GM19025 (cell line): ENCODE measurements around the gene PYGO1.

Source experiments
- ATAC-seq: cut with Tn5 transposase; IDR thresholded peaks from one replicate; pipeline ENCODE4 v1.9.1; 2021; ENCODE audit warnings: mild to moderate bottlenecking, low read depth, moderate library complexity; ENCODE audit not compliant: unreplicated experiment

PYGO1 gene

DNA sequence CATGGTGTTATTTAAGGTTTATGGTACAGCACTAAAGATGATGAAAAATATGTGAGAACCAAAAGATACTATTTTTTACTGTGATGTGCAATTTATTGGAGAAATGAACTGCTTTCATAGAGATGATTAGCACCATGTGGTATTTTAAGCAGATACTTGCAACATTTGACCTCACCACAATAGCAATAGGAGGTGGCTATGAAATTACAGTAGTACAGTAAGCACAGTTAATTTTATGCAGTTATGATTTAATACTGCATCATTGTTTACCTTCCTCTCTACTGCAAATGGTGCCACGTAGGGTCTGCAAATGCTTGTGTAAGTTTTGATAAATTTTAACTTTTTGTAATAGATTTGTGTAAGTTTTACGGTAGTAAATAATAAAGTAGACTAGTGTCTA lies 14.0 kb downstream of the PYGO1 start:
- ATAC-seq, result no peak

DNA sequence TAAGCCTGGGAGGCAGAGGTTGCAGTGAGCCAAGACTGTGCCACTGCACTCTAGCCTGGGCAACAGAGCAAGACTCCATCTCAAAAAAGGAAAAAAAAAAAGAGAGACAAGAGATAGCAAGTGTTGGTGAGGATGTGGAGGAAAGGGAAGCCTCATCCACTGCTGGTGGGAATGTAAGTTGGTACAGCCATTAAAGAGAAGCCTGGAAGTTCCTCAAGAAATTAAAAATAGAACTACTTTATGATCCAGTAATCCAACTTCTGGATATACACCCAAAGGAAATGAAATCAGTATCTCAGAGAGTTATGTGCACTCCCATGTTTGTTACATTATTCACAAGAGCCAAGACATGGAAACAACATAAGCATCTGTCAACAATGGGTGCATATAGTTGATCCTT lies 14.9 kb downstream of the PYGO1 start:
- ATAC-seq, result no peak

- no peak for ATAC-seq
These were observed 23.6 kb downstream of the PYGO1 start for GRCh38 chr15:55564347-55565145.

DNA sequence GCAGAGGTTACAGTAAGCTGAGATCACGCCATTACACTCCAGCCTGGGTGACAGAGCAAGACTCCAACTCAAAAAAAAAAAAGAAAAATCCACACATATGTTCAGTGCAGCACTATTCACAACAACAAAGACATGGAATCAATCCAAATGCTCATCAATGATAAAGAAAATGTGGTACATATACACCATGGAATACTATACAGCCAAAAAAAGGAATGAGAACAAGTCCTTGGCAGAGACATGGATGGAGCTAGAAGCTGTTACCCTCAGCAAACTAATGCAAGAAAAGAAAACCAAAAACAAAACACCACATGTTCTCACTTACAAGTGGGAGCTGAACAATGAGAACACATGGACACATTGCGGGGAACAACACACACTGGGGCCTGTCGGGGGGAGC lies 25.5 kb downstream of the PYGO1 start:
- ATAC-seq, result no peak

DNA sequence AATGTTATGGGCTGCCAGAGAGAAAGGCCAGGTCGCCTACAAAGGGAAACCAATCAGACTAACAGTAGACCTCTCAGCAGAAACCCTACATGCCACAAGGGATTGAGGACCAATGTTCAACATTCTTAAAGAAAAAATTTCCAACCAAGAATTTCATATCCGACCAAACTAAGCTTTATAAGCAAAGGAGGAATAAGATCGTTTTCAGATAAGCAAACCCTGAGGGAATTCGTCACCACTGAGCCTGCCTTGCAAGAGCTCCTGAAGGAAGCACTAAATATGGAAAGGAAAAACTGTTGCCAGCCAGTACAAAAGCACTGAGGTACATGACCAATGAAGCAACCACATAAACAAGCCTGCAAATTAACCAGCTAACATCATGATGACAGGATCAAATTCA lies 33.1 kb downstream of the PYGO1 start:
- ATAC-seq, result no peak

DNA sequence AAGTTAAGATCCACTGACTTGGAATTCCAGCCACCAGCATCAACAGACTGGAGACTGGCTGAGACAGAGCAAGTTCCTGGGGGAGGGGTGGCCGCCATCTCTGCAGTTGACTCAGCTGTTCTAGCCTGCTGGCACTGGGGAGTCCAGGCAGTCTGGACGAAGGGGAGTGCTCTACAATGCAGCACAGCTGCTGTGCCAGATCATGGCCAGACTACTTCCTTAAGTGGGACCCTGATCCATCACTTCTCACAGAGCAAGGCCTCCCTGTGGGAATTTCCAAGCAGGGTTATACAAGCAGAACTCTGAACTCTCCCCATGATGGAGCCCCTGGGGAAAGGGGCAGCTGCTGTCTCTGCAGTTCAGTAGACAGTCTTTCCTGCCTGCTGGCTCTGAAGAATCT lies 35.2 kb downstream of the PYGO1 start:
- no peak for ATAC-seq

GRCh38 chr15:55552451-55552850 lies 35.7 kb downstream of the PYGO1 start:
- ATAC-seq, result no peak

- ATAC-seq, result no peak
These were observed 38.8 kb downstream of the PYGO1 start for GRCh38 chr15:55549305-55549704.

GRCh38 chr15:55546718-55547117 lies 41.4 kb downstream of the PYGO1 start:
- ATAC-seq, result no peak

DNA sequence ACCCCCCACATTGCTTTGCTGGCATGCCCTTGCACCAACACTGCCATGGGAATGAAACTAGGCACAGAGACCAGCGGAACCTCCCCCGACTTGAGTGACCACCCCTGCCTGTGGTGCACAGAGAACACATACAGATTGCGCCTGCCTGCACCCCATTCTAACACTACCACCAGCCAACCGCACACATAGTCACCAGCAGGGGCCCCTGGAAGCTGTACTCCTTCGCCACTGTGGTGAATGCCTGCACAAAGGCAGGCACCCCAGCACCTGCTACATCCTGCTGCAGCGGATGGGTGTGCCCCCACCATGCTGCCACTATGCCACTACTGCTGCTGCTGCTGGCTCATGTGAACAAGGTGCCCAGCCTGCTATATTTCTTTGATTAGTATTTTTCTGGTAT lies 52.7 kb downstream of the PYGO1 start:
- no peak for ATAC-seq

DNA sequence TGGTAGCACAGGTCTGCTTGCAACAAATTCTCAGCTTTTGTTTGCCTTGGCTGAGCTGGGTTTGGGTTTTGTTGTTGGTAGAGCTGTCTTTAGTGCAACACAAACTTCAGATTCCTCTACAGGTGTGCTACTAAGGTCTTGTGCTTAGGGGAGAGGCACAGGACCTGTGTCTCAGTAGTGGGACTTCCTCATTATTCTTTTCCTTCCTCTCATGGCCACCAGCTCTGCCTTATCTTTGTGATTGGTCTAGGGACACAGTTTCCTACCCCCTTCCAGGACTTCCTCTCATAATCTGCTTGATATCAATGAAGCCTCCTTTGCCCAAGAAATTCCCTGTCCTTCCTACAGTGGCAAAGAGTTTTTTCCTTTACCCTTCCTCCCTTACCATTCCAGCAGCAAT lies 55.2 kb downstream of the PYGO1 start:
- no peak for ATAC-seq

DNA sequence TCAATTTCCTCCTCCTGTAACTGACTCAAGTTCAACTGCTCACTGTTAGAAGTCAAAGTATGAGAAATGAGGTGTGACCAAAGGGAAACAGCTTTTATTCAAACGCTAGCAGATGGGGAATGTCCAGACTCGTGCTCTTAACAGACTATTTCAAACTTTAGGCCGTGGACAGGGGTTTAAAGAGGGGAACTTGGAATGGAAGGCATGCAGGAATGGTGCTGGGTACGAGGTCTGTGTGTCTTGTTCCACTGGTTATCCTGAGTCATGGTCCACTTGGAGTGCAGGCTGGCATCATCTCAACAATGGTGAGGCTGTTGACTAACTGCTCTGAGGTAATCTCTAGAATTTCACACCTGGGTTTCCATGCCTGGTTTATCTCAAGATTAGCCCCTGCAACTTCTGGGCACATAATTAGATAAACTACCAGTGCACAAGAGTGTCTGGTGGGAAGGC lies 57.3 kb downstream of the PYGO1 start:
- ATAC-seq, result no peak

GRCh38 chr15:55528812-55529211 lies 59.3 kb downstream of the PYGO1 start:
- ATAC-seq, result no peak

DNA sequence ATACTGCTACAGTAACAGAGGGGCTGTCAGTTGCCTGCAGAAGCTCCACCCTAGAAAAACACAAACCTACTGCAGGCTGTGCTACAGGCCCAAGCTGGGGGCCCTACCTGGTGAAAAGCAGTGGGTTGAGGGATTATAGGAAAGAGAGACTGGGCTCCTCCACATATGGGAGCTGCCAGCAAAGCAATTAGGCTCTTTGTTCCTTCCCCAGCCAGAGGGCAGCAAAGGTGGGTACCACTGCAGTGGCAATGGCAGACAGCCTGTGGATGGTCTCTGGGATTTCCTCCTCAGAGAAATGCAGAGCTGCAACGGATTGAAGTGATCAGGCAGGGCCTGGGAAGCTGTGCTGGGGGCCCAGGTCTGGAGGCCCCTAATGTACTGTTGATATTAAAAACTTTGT lies 61.0 kb downstream of the PYGO1 start:
- ATAC-seq, result no peak

GRCh38 chr15:55526559-55527036 lies 61.5 kb downstream of the PYGO1 start:
- ATAC-seq, result no peak

- ATAC-seq, result no peak
These were observed 65.2 kb downstream of the PYGO1 start for GRCh38 chr15:55522742-55523450.

DNA sequence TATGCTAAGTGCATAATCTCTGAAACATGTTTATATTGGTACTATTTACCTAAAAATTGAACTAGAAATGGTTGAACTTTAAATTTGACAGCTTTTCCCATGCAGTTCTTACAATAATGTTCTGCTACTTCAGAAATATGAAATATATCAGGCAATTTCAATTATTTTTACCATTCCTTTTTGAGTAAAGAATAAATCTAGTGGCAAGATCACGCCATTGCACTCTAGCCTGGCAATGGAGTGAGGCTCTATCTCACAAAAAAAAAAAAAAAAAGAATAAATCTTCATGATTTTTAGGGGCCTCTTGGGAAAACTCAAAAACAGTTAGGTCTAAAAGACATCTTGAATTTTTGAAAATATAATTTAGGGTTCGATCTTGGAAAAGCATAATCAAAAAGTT lies 69.5 kb downstream of the PYGO1 start:
- no peak for ATAC-seq

DNA sequence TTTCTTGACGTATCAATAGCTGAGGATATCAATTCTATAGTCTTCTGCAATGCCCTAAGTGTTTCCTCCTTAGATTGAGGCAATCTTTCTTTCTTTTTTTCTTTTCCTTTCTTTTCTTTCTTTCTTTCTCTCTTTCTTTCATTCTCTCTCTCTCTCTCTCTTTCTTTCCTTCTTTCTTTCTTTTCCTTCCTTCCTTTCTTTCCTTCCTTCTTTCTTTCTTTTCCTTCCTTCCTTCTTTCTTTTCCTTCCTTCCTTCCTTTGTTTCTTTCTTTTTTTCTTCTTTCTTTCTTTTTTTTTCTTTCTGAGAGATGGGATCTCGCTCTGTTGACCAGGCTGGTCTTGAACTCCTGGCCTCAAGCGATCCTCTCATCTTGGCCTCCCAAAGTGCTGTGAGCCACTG lies 70.1 kb downstream of the PYGO1 start:
- ATAC-seq, result no peak

GRCh38 chr15:55515991-55516776 lies 72.0 kb downstream of the PYGO1 start:
- ATAC-seq, result no peak

DNA sequence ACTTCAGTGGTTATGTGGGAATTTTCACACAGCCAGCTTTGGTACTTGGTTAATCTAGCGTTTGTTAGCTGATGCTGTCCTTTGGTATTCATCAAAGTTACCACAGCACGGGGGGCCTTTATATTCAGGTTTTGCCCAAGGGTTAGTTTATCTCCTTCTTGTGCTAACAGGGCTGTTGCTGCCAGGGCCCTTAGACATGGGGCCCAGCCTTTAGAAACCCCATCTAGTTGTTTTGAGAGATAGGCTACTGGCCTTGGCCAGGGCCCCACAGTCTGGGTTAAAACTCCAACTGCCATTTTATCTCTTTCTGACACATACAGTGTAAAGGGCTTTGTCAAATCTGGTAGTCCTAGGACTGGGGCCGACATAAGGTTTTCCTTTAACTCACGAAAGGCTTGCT lies 72.7 kb downstream of the PYGO1 start:
- ATAC-seq, result no peak

DNA sequence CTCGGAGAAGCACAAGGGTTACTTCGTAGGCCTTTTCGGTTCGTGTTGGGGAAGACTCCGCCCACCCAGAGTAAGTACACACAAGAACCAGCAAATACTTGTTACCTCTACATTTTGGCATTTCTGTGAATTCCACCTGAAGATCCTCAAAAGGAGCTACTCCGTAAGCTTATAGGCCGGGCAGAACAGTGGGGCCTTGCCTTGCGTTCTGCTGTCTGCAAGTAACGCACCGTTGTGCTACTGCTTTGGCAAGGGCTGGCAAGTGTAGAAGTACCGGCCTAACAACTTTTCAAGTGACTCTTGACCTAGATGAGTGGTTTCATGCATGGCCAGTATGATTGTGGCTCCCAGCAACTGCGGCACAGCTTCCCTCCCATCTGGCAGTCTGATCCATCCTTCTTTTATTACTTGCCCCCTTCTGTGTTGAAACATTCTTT lies 73.7 kb downstream of the PYGO1 start:
- no peak for ATAC-seq
